GM13977 (cell line): ENCODE results near the gene EXD3.

Experiments used
- DNase-seq: peaks from one replicate; pipeline ENCODE4 v3.0.0; 2012; ENCODE audit warnings: low spot score
- CTCF ChIP-seq: IDR thresholded peaks from 2 replicates; pipeline ENCODE4 v1.5.1; 2012; ENCODE audit warnings: mild to moderate bottlenecking, control low read depth; ENCODE audit not compliant: insufficient read depth; ENCODE audit errors: extremely low read depth, missing control alignments
- in situ Hi-C: fragments of 300-500 bp; cut with MboI; formaldehyde crosslinking; loops from one replicate; pipeline ENCODE4 v1.12.0; 2022; ENCODE audit warnings: low sequenced_read_pairs, low pct_unique_long_range_greater_than_20kb, mixed read lengths, inconsistent platforms; ENCODE audit not compliant: unreplicated experiment

The EXD3 gene

GRCh38 chr9:137437691-137438590 is 15.0 kb upstream of the EXD3 start:
- TF ChIP-seq CTCF = no peak
- in situ Hi-C loops = no loop called here
- DNase-seq = no peak

DNA sequence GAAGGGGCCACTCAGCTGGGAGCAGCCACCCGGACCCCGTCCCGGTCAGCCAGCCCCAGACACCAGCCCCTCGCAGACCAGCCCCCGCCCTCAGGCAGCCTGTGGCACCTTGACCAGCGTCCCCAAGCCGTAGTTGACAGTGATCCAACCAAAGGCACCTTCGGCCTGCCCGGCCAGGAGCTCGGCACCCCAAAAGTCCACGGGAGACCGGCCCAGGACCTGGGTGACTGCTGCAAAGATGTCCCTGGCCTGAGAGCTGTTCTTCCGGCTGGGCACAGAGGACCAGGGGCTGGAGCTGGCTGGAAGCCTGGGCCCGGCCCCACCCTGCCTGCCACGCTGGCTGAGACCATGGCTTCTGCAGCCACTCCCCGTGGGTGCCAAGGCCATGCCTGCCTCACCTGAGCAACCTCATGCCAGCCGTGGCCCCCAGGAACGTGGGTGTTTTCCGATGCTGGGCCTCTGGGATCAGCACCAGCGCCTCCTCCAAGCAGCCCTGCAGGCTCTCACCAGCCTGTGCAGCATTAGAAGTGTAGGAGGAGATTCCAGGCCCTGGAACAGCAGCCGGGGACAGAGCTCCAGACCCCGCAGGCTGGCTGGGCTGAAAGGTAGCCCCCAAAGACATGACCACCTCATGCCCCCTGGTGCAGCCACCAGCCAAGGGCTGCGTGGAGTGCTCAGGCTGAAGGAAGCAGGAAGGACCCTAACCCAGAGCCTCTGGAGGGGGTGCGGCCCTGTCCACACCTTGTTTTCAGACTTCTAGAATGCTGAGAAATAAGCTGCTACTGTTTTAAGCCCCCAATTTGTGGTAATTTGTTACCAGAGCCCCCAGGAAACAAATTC is 14.0 kb upstream of the EXD3 start:
- no peak for TF ChIP-seq CTCF
- DNase-seq = no peak
- in situ Hi-C loops = no loop called here

DNA sequence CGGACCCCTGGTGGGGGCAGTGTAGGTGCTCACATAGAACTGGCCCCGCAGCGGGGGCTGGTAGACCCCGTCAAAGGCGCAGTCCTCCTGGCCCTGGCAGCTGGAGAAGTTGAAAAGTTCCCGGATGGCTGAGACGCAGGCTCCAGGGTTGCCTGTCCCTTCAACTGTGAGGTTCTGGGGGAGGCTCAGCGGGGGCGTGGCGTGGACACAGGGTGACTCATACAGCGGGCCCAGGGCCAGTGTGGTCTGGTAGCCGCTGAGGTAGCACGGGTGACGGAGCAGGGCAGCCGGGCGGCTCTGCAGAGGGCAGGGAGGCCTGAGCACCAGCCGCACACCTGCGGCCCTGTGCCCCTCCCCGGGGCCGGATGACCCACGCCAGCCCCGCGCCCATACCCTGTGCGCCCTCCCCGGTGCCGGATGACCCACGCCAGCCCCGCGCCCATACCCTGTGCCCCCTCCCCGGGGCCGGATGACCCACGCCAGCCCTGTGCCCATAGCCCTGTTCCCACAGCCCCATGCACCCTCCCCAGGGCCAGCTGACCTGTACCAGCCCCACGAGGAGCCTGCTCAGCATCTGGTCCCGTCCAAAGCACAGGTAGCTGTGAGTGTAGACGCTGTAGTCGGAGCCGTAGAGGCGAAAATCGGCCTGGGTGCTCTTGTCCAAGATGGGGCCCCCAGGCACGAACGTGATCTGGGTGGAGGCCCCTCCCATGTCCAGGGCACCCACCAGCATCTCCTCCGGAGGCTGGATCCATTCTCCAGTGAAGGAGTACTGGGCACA is 13.2 kb upstream of the EXD3 start:
- no peak for DNase-seq
- in situ Hi-C loops = no loop called here
- TF ChIP-seq CTCF = no peak

- DNase-seq = no peak
- TF ChIP-seq CTCF = no peak
- in situ Hi-C loops = no loop called here
Observed at GRCh38 chr9:137435381-137435891, 12.5 kb upstream of the EXD3 start.

GRCh38 chr9:137434498-137435380 is 11.8 kb upstream of the EXD3 start:
- TF ChIP-seq CTCF = no peak
- DNase-seq = no peak
- in situ Hi-C loops = no loop called here
